Endometrial microvascular endothelial cells (primary cell): ENCODE measurements around the gene RARB. TPM values are rescaled to one million over a fixed set of nuclear protein-coding genes. Genes with fewer than 3 reads are reported as not detected.

Experiments used
- in situ Hi-C: cut with HindIII; loops from 2 replicates; pipeline ENCODE4 v1.10.0; 2017; ENCODE audit warnings: low sequenced_read_pairs, low pct_unique_long_range_greater_than_20kb; ENCODE audit errors: inconsistent ontology term
- total RNA-seq: library from RNA; depleted of rRNA; stranded (reverse); fragments of >200 nt; gene quantifications from one replicate; pipeline ENCODE4 v1.2.3, GENCODE V29; 2015; ENCODE audit errors: inconsistent ontology term

RARB gene
- total RNA-seq, 1 donor from 2014 or later = 23.7 TPM

DNA sequence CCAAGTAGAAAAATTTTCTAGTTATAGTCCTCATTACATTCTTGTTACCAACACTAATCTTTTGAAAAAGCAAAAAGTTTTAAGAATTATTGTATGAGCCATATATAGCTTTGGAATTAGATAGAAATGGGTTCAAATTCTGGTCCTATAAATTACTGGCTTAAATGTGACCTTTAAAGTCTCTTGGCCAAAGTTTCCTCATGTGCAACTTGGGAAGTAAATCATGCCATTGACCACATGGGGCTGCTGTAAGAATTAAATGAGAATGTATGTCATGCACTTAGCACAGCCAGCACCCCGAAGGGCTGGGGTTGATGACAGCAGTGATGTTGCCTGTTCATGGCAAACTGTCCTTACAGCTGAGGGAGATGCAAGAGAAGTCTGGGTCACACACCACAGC, 128.4 kb downstream of the RARB start:
- in situ Hi-C loops = no loop called here

GRCh38 chr3:25557694-25558093, 129.6 kb downstream of the RARB start:
- in situ Hi-C loops = no loop called here

- in situ Hi-C loops = no loop called here
Observed at GRCh38 chr3:25558121-25558520, 130.1 kb downstream of the RARB start.

DNA sequence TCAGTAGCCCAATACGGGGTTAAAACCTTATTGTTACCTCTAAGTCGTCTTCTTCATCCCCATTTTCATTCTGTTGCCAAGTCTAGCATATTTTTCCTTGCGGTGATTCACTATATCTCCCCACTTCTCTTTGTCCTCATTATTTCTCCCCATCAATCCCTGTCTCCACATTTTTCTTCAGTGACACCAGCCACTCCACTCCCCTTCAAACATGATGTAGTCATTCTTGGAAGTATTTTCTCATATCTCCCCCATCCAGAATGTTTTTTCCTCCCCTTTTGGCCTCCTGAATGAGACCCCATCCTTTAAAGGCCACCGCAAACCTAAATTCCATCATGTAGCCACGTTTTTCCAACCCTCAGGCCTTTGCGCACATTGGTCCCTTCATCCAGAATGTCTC, 130.7 kb downstream of the RARB start:
- in situ Hi-C loops = no loop called here

DNA sequence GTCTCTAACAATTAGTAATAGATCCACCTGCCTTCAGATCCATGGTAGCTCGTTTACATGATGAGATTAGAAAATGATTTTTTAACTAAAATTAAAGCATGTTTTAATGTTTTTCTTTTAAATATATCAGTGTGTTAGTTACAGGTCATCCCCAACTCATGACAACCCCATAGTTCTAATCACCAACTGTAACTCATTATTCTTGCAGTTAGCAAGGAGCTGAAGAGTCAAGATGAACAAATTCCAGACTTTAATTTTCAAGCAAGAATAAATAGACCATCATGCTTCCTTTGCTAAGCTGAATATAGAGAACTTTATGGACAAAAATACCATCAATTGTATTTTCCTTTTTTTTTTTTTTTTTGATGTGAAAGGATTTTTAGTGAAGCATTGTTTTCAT, 135.5 kb downstream of the RARB start:
- in situ Hi-C loops = no loop called here

DNA sequence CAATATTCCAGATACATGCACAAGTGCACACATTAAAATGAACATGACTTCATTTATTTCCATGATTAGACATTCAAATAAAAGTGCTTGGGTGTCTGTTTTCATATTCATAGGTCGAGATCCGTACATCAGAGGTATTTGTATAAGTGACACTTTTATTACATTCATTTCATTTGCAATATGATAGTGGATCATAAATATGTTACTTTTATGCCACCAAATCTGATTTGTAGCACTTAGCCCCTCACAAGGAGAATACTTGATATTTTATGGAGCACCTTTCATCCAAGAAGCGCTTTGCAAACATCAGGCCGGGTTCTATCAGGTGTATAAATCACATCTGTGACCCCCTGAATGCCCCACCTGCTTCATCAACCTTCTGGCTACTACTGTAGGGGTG, 136.0 kb downstream of the RARB start:
- in situ Hi-C loops = no loop called here

DNA sequence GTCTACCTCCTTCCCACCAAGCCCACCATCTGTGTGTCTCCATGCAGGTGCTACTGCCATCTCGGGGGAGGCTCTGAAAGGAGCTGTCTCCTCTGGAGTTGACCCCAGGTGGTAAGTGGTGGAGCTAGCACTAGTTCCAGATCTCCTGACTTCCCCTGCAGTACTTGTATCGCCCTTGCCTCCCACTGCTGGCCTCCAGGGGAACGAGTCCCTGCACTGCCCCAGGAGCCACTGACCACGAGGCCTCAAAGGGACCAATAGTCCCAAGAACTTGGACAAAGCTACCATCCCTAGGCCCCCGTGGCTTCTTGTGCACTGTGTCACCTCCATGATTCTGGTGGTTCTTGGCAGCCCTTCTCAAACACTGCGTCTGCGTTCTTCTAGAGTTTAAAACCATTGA, 137.7 kb downstream of the RARB start:
- in situ Hi-C loops = no loop called here

DNA sequence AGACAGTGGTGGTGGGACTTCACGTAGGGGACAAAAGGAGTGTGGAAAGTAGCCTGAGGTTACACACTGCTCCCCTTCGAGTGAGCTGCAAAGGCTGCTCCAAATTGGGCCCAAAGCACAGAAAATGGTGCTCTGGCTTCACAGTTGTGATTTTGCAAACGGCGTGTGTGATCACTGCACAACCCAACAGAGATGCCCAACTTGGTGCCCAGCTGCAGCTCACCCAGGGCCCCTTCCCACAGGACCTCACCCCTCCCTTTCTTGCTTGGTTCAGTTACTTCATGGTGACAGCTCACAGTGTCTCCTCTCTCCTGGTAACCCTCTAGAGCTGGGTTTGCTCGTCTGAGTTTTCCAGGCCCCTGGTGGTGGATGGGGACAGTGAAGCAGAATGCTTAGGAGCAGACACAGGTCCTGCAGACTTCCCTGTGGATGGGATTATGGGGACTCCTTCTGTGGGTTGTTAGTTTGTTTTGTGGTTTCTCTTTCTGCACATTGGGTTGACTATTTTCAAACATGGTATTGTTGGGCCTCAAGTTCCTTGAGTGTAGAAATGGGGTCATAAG, 138.4 kb downstream of the RARB start:
- in situ Hi-C loops = no loop called here

DNA sequence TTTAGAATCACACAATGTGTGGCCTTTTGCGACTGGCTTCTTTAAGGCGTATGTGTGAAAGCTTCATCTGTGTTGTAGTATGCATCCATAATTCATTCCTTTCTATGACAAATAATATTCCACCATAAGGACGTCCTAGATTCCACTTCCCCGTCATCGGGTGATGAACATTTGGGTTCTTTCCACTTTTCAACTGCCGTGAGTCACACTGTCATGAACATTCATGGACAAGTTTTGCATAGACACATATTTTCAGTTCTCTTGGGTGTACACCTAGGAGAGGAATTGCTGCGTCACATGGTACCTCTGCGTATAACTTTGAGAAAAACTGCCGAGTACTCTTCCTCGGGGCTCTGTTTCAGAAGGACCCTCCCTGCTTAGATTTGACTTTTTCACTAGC, 139.3 kb downstream of the RARB start:
- in situ Hi-C loops = no loop called here

- in situ Hi-C loops = no loop called here
Observed at GRCh38 chr3:25567806-25568524, 139.9 kb downstream of the RARB start.

DNA sequence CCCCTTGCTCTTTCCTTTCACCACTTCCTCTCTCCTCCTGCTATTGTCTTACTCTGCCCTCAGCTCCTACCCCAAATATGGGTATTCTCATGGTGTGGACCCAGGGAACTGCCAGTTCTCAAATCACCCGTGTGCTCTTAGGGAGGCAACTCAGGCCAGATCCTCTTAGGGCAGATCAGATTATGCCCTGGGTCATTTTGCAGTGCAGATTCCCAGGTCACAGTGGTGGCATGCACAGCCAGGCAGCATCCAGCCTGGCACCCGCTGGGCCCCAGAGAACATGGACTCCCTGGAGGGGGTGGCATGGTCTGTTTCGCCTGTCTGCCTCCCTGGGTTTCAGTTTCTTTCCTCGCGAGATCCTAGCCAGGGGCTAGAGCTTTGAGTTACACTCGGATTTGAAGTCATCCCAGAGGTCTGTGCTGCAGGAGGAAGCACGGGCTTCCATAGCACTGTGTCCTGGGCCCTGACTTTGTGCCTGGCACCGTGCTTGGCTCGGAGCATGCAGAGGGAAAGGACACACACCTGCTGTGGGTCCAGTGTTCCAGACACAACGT, 140.5 kb downstream of the RARB start:
- in situ Hi-C loops = no loop called here

DNA sequence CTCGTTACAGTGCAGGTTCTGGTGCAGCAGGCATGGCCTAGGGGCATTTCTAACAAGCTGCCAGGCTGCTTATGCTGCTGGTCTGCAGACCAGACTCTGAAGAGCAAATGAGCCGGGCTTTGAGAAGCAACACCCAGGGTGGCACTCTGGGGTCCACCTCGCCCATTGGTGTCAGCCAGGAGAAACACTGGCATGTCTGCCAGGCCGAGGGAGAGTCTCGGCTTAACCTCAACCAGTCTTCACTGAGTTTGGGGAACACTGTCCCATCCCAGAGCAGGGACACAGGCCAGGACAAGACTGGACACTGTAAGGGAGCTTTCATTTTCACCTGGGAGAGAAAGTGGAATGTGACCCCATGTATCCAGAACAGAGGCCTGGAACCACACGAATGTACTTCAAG, 143.2 kb downstream of the RARB start:
- in situ Hi-C loops = no loop called here

- in situ Hi-C loops = no loop called here
Observed at GRCh38 chr3:25572336-25572735, 144.3 kb downstream of the RARB start.

GRCh38 chr3:25572919-25573385, 144.9 kb downstream of the RARB start:
- in situ Hi-C loops = no loop called here

GRCh38 chr3:25573386-25574171, 145.5 kb downstream of the RARB start:
- in situ Hi-C loops = no loop called here

GRCh38 chr3:25574172-25574765, 146.2 kb downstream of the RARB start:
- in situ Hi-C loops = no loop called here

GRCh38 chr3:25575001-25575400, 146.9 kb downstream of the RARB start:
- in situ Hi-C loops = loop anchor here (25.0 kb wide), 1 partner anchor 138 kb away; the partner anchor contains the start of gene RARB

- in situ Hi-C loops = loop anchor here (25.0 kb wide), 1 partner anchor 139 kb away; the partner anchor contains the start of gene RARB
Observed at GRCh38 chr3:25576146-25576545, 148.1 kb downstream of the RARB start.

- in situ Hi-C loops = loop anchor here (25.0 kb wide), 1 partner anchor 140 kb away; the partner anchor contains the start of gene RARB
Observed at GRCh38 chr3:25576831-25577454, 148.9 kb downstream of the RARB start.
